Mammary epithelial cell (primary cell): ENCODE data around the gene FHIT.

Source experiments
- EZH2 ChIP-seq: IDR thresholded peaks from 2 replicates; pipeline ENCODE4 v1.6.1; 2012; ENCODE audit warnings: low read length, inconsistent platforms, borderline replicate concordance
- TF ChIP-seq, protein P1 (sequence below), 2 donors: IDR thresholded peaks in 1 of 2; conservative IDR thresholded peaks in 1 of 2; 2 replicates each; pipeline ENCODE4 v1.5.1; 2011 to 2012; ENCODE audit warnings: inconsistent platforms in 2 of 2, low read length in 2 of 2, mild to moderate bottlenecking in 2 of 2, control low read depth in 1 of 2, low read depth in 1 of 2; ENCODE audit not compliant: insufficient read depth in 1 of 2; ENCODE audit errors: extremely low read depth in 1 of 2

- TF ChIP-seq, protein P1, sequence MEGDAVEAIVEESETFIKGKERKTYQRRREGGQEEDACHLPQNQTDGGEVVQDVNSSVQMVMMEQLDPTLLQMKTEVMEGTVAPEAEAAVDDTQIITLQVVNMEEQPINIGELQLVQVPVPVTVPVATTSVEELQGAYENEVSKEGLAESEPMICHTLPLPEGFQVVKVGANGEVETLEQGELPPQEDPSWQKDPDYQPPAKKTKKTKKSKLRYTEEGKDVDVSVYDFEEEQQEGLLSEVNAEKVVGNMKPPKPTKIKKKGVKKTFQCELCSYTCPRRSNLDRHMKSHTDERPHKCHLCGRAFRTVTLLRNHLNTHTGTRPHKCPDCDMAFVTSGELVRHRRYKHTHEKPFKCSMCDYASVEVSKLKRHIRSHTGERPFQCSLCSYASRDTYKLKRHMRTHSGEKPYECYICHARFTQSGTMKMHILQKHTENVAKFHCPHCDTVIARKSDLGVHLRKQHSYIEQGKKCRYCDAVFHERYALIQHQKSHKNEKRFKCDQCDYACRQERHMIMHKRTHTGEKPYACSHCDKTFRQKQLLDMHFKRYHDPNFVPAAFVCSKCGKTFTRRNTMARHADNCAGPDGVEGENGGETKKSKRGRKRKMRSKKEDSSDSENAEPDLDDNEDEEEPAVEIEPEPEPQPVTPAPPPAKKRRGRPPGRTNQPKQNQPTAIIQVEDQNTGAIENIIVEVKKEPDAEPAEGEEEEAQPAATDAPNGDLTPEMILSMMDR (conservative IDR thresholded peaks at IDR 0.05 in 1 of 2, IDR thresholded peaks at IDR 0.05 in 1 of 2; ENCODE audit: extremely low read depth in 1 of 2, insufficient read depth in 1 of 2, low read depth in 1 of 2, low read length in 2 of 2) = no peak
- no peak for TF ChIP-seq EZH2
These were observed 554.1 kb downstream of the FHIT start for GRCh38 chr3:60697132-60697531.
